ENCODE data around the gene HES5. TPM values are rescaled to one million over a fixed set of nuclear protein-coding genes. Genes with fewer than 3 reads are reported as not detected.

HES5 gene
- total RNA-seq, 2 donors from 2014 or later = 0.27 to 2.7 TPM

DNA sequence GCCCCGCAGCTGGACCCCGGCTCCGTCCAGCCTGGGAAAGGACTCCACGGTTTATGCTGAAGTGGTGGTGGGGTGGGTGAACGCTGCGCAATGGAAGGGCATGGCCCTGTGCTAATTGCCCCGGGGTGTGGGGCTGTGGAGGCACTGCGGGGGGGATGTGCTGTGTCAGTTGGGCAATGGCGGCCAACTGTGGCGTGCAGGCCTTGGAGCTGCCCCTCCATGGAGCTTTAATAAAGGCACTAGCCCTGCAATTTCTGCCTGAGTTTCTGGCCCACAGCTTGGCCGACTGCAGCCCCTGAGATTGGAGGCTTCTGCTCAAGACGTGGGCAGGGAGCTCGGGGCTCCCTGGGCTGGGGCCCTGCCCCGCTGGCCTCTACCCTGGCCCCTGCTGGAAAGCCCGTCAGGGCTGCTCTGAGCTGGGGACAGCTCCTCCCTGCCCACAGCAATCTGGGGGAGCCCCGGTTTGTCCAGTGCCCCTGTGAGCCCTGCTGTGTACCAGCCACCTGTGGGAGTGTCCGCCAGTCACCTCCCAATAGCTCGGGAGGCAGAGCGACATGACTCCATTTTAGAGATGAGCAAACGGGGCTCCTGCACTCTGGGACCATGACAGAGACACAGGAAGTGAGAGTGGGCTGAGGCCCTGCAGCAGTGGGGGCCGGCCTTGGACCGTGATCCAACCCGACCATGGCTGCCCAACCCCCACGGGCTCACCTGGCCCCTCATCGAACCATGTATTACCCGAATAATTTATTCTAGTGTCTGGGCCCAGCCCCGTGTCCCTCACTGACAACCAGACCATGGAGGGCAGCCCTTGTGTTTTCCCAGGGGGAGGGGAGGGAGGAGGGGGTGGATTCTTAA, 17.4 kb upstream of the HES5 start:
- Histone ChIP-seq H3K36me3 (no peaks in the 10 kb centered on the region), H3K4me3 (peak overlapping the region; percentile 64), H3K27me3 (replicated peaks; ENCODE audit: insufficient read depth) (no peaks in the 10 kb centered on the region), H3K9me3 (no peaks in the 10 kb centered on the region), H3K27ac (peak overlapping the region; percentile 94 to 95), H3K4me1 (ENCODE audit: control insufficient read depth in 1 of 2, low read depth in 2 of 2) (peaks cover 16 to 31% of the 10 kb centered on the region in 2 donors)
- ATAC-seq (ENCODE audit: insufficient number of reproducible peaks, low FRiP score, low read depth) (no peak), DNase-seq (ENCODE audit: low spot score) (no peak)
- TF ChIP-seq CTCF (IDR thresholded peaks at IDR 0.05) = no peak

DNA sequence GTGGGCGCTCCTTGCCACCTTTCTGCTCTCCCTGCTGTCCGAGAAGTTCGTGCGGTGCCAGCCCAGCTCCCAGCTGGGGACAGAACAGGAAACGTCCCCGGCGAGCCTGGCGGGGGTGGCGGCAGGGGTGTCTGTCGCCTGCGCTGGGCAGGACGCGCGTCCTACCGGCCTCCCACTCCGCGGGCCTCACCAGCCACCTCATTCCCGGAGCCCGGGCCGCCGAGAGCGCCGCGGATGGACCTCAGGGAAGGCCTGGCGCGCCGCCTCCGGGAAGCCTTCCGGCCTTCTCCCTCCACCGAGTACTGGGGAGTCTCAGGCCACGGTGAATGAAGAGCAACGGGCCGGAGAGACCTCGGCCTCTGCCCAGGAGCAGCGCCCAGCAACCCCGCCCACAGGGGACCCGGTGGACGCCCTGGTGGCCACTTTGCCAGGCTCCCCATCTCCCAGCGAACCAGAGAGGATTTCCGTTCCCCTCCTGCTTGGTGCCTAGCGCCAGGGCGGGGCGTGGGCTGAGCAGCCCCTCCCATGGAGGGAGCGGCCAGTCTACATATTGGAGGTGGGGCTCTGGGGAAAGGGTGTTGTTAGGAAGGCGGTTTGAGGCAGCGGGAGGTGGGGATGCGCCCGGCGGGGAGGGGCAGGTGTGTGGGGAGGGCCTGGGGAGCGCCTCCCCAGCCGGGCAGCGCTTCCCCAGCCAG, 16.6 kb upstream of the HES5 start:
- DNase-seq (ENCODE audit: low spot score) (peak; percentile 47), ATAC-seq (ENCODE audit: insufficient number of reproducible peaks, low FRiP score, low read depth) (peak; percentile 18)
- H3K4me3 ChIP-seq = peak overlapping the region; percentile 64
- no peaks in the 10 kb centered on the region for H3K27me3 ChIP-seq (replicated peaks; ENCODE audit: insufficient read depth)
- peak overlapping the region; percentile 61 to 94 for H3K27ac ChIP-seq
- H3K9me3 ChIP-seq = no peaks in the 10 kb centered on the region
- no peaks in the 10 kb centered on the region for H3K36me3 ChIP-seq
- no peak for TF ChIP-seq CTCF (IDR thresholded peaks at IDR 0.05)
- peaks cover 16 to 31% of the 10 kb centered on the region in 2 donors for H3K4me1 ChIP-seq (ENCODE audit: control insufficient read depth in 1 of 2, low read depth in 2 of 2)

GRCh38 chr1:2545754-2546514, 15.9 kb upstream of the HES5 start:
- H3K27ac ChIP-seq = peak overlapping the region; percentile 61 to 94
- H3K4me1 ChIP-seq (ENCODE audit: control insufficient read depth in 1 of 2, low read depth in 2 of 2) = peaks cover 16 to 31% of the 10 kb centered on the region in 2 donors

DNA sequence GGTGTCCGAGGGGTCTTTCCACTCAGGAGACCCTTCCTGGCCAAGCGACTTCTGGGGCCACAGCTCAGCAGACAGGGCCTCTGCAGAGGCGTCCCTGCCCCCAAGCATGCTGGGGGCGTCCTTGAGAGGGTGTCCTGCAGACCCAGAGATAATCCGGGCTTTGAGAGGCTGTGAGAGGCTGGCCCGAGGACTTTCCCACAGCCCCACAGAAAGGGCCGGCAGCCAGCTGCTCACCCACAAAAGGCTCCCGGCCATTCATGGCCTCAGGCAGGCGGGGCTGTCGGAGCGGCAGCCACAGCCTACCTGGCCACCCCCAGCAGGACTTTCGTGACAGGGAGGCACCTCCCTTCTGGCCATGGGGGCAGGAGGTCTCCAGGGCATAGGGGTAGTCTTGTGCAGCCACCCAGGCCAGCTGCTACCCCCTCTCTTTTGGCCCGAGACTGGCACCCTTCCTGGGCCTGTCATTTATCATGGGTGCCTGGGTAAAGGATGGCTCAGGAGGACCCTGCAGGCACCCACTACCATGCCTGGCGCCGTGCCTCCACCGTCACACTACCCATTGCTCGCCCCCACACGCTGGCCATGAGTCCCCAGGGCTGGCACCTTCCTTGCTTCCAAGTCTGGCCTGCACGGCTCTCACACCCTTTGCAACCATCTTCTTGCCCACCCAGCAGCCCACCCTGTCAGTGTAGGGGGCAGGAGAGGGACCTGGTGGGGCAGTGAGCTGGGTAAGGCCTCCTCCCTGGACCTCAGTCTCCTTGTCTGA, 15.0 kb upstream of the HES5 start:
- Histone ChIP-seq H3K36me3 (no peaks in the 10 kb centered on the region), H3K27ac (no peak overlapping the region), H3K4me3 (no peak overlapping the region), H3K4me1 (ENCODE audit: control insufficient read depth in 1 of 2, low read depth in 2 of 2) (peaks cover 16 to 31% of the 10 kb centered on the region in 2 donors), H3K27me3 (replicated peaks; ENCODE audit: insufficient read depth) (no peaks in the 10 kb centered on the region), H3K9me3 (no peaks in the 10 kb centered on the region)
- TF ChIP-seq CTCF (IDR thresholded peaks at IDR 0.05) = no peak
- ATAC-seq (ENCODE audit: insufficient number of reproducible peaks, low FRiP score, low read depth) (no peak), DNase-seq (ENCODE audit: low spot score) (no peak)

More at GRCh38 chr1:2545754-2546514, 15.9 kb upstream of the HES5 start:
- TF ChIP-seq CTCF (IDR thresholded peaks at IDR 0.05) = no peak
- H3K4me3 ChIP-seq = peak overlapping the region; percentile 64
- H3K36me3 ChIP-seq = no peaks in the 10 kb centered on the region
- no peaks in the 10 kb centered on the region for H3K27me3 ChIP-seq (replicated peaks; ENCODE audit: insufficient read depth)
- ATAC-seq (ENCODE audit: insufficient number of reproducible peaks, low FRiP score, low read depth) (no peak), DNase-seq (ENCODE audit: low spot score) (peak; percentile 66)
- no peaks in the 10 kb centered on the region for H3K9me3 ChIP-seq

All from thoracic aorta (tissue), 2 donors.